ENCODE data around the gene UBE3C.
"Not testable (repeated sequence)": the region's sequence is repeated elsewhere in the genome, so short reads cannot be mapped to it uniquely, and the experiment has no call there.

The UBE3C gene

DNA sequence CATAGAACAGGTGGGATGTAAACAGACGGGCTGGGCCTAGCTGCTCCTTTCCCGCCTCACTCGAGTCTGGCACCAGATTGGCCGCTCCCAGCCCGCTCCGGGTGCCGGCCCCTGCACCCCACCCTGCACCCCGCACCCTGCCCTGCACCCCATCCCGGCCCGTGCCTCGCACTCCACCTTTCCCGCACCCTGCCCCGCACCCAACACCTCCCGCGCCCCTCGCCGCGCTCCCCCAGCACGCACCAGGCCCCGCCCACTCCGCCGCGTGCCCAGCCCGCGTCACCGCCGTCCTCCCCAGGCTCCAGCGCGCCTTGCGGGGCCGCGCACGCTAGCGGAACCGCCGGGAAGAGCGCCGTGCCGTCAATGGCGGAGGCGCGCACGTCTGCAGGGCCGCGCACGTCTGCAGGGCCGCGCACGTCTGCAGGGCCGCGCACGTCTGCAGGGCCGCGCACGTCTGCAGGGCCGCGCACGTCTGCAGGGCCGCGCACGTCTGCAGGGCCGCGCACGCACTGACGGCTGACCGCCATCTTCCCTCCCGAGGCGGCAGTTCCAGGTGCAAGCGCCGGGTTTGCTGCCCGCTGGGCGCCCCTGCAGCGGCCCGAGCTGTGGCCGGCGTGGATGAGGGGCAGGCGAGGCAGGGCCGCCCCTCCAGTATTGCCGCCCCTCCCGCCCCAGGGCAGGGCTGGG lies at the start of gene UBE3C:
Gene UBE3C (plus strand): TSS at position 503 of the 687 bp plus-strand sequence. CDS start 347 bp downstream, outside the sequence.
- DNase-seq = peak; percentile 88 to 90

GRCh38 chr7:157089100-157089610 lies 49.6 kb upstream of the UBE3C start:
- no peak for DNase-seq

GRCh38 chr7:157090485-157091165 lies 48.1 kb upstream of the UBE3C start:
- no peak for DNase-seq

DNA sequence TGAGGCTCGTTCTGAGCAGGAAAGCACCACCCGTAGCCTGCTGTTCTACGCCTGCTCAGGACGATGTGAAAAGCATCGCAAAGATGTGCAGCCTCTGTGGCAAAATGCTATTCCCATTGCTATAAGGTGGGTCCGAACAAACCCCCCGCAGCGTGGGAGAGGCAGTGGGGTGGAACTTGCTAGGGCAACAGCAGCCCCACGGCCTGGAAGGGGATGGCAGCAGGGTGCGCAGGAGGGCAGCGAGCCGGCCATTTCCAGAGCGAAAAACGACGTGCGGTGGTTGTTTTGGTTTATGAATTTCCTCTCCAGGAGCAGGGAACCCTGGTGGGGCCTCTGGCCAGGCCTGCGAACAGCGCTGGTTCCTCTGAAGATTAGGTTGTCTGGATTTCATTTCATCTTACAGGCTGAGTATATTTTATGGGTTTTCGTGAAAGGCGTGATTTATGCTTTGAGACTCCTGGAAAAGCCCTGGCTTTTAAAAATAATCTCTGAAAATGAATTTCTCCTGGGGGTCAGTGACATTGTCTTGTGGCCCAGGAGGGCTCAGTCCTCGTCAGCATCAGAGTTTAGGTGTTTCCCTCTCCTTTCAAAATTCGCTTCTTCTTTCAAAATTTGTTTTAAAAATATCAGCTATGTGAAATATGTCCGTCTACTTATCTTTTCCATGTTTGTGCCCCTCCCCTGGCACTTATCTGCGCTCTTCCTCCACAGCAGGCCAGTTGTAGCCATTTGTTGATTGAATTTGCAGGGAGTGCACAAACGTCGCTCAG lies 42.3 kb upstream of the UBE3C start:
- no peak for DNase-seq

DNA sequence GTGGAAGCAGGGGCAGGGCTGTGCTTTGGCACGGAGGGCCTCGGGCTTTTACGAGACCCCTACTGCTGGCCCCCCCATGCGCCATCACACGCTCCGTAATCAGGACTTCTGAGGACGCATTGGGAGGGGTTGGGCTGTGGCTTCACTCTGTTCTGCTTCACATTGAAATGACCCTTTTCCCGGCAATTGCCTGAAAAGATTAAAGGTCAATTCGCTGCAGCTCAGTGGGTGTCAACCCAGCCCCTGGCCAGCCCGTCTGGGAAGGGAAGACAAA lies 41.7 kb upstream of the UBE3C start:
- no peak for DNase-seq

DNA sequence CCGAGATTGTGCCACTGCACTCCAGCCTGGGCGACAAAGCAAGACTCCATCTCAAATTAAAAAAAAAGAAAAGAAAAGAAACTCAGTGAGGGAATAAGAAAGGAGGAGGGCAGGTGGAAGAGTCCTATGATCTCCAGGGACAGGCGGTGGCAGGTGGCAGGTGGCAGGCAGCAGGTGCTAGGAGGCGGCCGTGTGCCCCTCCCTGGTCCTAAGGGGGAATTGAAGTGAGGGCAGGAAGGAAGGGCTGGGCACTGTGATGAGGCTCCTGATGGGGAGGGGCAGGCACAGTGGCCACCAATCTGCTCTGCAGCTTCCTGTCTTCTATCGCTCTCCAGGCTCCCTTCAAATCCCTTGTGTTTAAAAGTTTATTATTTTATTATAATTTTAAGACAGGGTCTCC lies 41.2 kb upstream of the UBE3C start:
- DNase-seq = no peak

GRCh38 chr7:157100005-157100404 lies 38.7 kb upstream of the UBE3C start:
- DNase-seq = not testable (repeated sequence)

GRCh38 chr7:157103641-157104040 lies 35.1 kb upstream of the UBE3C start:
- not testable (repeated sequence) for DNase-seq

DNA sequence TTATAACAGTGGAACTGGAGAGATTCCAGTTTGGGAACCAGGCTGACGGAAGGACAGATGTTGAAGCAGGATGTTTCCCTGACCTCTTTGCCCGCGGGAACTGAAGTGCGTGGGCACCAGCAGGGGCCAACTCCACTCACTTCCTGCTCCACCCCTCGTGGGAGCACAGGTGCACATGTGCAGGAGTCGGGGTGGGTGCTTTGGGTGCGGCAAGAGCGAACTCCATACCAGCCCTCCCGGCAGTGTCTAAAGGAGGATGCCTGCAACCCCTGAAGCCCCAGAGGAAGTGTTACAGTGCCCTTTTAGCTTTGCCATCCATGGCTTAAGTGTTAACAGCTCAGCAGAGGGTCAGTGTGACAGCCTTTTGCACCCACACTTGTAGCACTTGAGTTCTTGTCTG lies 27.4 kb upstream of the UBE3C start:
- DNase-seq = no peak

GRCh38 chr7:157112706-157113105 lies 26.0 kb upstream of the UBE3C start:
- DNase-seq = no peak

- DNase-seq = no peak
Observed at GRCh38 chr7:157113607-157114006, 25.1 kb upstream of the UBE3C start.

DNA sequence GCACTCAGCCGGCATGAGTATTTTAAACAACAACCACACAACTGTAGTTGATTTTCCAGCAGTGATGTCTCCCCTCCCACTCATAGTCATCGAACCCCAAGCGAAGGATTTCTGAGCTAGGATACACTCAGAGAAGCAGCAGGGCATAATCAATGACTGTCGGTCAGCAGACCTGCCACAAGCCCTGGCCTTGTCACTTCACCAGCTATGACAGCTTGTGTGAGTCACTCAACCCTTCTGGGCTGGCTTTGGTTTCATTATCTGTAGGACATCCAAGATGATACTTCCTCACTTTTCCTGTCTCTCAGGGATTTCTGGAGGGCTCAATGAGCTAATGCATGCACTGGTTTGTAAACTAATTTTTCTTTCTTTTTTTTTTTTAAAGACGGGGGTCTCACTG lies 22.0 kb upstream of the UBE3C start:
- DNase-seq = no peak

DNA sequence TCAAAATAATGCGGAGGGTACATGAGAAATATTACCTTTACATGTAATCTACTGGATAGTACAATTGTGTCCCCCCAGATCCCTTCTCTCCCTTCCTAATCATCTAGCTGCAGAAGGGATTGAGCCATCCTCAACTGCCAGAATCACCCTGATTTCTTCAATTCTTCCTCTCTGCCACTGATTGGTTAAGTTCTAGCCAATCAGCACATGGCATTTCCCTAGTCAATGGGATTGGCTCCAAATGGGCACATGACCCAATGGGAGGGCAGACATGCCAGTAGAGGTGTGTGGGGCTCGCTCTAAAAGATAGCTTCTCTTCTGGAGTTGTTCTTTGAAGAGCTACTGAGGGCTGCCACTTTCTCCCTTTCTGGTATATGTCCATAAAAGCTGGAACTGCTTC lies 20.9 kb upstream of the UBE3C start:
- DNase-seq = no peak

GRCh38 chr7:157120181-157120580 lies 18.5 kb upstream of the UBE3C start:
- no peak for DNase-seq

- DNase-seq = no peak
Observed at GRCh38 chr7:157121184-157121715, 17.5 kb upstream of the UBE3C start.

GRCh38 chr7:157122800-157123495 lies 15.8 kb upstream of the UBE3C start:
- no peak for DNase-seq

GRCh38 chr7:157124690-157125089 lies 14.0 kb upstream of the UBE3C start:
- no peak for DNase-seq

DNA sequence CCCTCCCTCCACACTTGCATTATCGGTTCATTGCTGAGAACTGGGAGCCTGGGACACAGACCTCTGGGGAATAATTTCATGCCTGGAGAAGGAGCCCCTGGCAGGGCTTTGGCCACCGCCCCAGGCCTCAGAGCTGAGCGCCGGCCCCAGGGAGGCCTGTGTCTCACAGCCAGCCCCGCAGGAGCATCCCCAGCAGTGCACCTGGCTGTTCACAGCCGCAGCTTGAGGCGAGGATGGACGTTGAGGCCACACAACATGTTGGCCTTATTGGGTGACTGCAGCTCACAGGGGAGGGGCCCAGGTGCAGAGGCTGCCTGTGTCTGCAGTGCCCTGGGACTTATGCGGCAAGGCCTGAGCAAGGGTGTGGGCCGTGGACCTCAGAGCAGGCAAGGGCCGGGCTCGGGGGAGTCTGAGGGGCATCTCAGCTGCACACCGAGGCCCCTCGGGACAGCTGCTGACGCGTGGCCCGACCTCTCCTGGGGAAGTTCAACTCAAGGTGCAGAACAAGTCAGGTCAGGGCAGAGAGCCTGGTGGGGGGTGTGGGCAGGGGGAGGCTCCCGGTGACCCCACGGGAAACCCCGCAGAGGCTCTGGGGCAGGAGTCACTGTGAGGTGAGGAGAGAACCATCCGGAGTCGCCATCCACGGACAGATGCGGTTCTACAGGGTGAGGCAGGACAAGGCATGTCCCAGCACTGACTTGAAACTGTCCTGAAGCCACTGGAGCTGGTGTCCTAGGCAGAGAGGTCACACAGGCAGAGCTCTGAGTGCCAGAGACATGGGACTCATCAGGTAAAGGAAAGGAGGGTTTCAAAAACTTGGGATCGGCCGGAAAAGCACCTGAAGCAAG lies 13.1 kb upstream of the UBE3C start:
- DNase-seq = no peak

- DNase-seq = no peak
Observed at GRCh38 chr7:157126921-157127320, 11.8 kb upstream of the UBE3C start.

DNA sequence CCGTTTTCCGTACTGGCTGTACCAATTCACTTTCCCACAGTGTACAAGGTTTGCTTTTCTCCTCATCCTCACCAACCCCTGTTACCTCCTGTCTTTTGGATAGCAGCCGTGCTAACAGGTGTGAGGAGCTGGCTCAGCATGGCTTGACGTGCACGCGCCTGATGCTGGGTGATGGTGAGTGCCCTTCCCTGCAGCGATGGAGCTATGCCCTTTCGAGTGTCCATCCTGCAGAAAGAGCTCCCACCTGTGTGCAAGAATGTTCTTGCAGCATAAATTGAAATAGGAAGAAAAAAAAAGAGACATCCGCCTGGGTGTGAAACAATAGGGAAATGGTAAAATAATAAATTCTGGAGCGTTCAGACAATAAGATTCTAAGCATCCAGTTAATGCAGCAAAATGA lies 9.5 kb upstream of the UBE3C start:
- no peak for DNase-seq

DNA sequence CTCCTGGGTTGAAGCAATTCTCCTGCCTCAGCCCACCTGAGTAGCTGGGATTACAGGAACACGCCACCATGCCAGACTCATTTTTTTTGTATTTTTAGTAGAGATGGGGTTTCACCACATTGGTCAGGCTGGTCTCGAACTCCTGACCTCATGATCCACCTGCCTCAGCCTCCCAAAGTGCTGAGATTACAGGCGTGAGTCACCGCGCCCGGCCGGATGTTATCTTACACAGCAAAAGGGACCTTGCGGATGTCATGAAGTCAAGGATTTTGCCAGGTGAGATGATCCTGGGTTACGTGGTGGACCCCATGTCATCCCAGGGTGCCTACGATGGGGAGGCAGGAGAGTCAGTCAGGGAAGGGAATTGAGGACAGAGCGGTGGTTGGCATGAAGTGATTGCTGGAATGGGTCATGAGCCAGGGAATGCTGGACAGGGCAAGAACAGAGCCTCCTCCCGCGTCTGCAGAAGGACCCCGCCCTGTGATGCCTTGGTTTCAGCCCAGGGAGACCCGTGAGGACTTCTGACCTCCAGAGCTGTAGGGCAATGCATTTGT lies 8.7 kb upstream of the UBE3C start:
- DNase-seq = no peak

DNA sequence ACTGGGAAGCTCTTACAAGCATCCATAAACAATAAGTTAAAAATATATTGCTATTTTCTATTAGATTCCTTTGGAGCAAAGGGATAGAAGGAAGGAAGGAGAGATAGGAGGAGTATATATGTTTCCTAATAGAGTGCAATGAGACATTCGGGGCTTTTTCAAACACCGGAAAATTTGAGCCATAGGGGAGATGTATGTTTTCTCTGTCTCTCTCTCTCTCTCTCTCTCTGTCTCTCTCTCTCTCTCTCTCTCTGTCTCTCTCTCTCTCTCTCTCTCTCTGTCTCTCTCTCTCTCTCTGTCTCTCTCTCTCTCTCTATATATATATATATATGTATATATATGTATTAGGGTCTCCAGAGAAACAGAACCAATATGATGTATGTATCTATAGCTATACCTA lies 7.9 kb upstream of the UBE3C start:
- not testable (repeated sequence) for DNase-seq

All from CD4-positive, alpha-beta T cell treated with Interleukin-4 for 1 hour (primary cell).